CD8-positive, alpha-beta memory T cell (primary cell): ENCODE data around the gene SYTL2. TPM values are rescaled to one million over a fixed set of nuclear protein-coding genes. Genes with fewer than 3 reads are reported as not detected.

Experiments used
- CTCF ChIA-PET: fragments of 350-600 bp; sonication (Branson Sonifier 250); formaldehyde crosslinking; loops from one replicate; lab custom pipeline; 2021; ENCODE audit warnings: antibody characterized with exemption; lab: Charles Lee
- POLR2A ChIA-PET: fragments of 350-600 bp; sonication (Branson Sonifier 250); formaldehyde crosslinking; loops from one replicate; lab custom pipeline; 2021; ENCODE audit warnings: antibody characterized with exemption; lab: Charles Lee
- DNase-seq, 5 donors: peaks; one replicate each; pipeline versions ENCODE4 v3.0.0 to v3.0.0-alpha.2; 2020 to 2022; ENCODE audit warnings: mixed read lengths in 1 of 5
- H3K27ac ChIP-seq: one replicate; pipeline ENCODE4 v1.7.0; 2013; ENCODE audit warnings: low read depth, mild to moderate bottlenecking, low read length, moderate library complexity
- H3K27me3 ChIP-seq: 2 replicates; pipeline ENCODE4 v1.7.0; 2013; ENCODE audit warnings: low read length, mild to moderate bottlenecking; ENCODE audit not compliant: insufficient read depth, poor library complexity, severe bottlenecking
- H3K36me3 ChIP-seq: 2 replicates; pipeline ENCODE4 v1.7.0; 2013; ENCODE audit warnings: mild to moderate bottlenecking, low read length, moderate library complexity; ENCODE audit not compliant: insufficient read depth
- H3K4me1 ChIP-seq: 2 replicates; pipeline ENCODE4 v1.7.0; 2013; ENCODE audit warnings: mild to moderate bottlenecking, low read length, moderate library complexity; ENCODE audit not compliant: insufficient read depth
- H3K4me3 ChIP-seq: 2 replicates; pipeline ENCODE4 v1.7.0; 2013; ENCODE audit warnings: mild to moderate bottlenecking, low read length
- H3K9me3 ChIP-seq: 2 replicates; pipeline ENCODE4 v1.7.0; 2013; ENCODE audit warnings: mild to moderate bottlenecking, low read length
- H3K27ac Mint-ChIP-seq, 8 donors: one replicate each; pipeline ENCODE4 v1.8.0; 2020 to 2021; ENCODE audit warnings: mixed read lengths in 8 of 8, mild to moderate bottlenecking in 6 of 8, inconsistent platforms in 3 of 8, moderate library complexity in 3 of 8
- H3K27me3 Mint-ChIP-seq, 2 donors: one replicate each; pipeline ENCODE4 v1.8.0; 2020 to 2021; ENCODE audit warnings: mixed read lengths in 2 of 2, mild to moderate bottlenecking in 1 of 2, moderate library complexity in 1 of 2
- H3K36me3 Mint-ChIP-seq, 3 donors: one replicate each; pipeline ENCODE4 v1.8.0; 2020 to 2021; ENCODE audit warnings: mixed read lengths in 3 of 3, inconsistent platforms in 1 of 3, mild to moderate bottlenecking in 1 of 3
- H3K4me1 Mint-ChIP-seq, 3 donors: one replicate each; pipeline ENCODE4 v1.8.0; 2020 to 2021; ENCODE audit warnings: mixed read lengths in 3 of 3, inconsistent platforms in 1 of 3, mild to moderate bottlenecking in 1 of 3
- H3K4me3 Mint-ChIP-seq, 7 donors: one replicate each; pipeline ENCODE4 v1.8.0; 2020 to 2021; ENCODE audit warnings: mixed read lengths in 7 of 7, mild to moderate bottlenecking in 6 of 7, moderate library complexity in 4 of 7, inconsistent platforms in 2 of 7
- H3K9me3 Mint-ChIP-seq, 5 donors: one replicate each; pipeline ENCODE4 v1.8.0; 2020 to 2022; ENCODE audit warnings: mixed read lengths in 5 of 5, mild to moderate bottlenecking in 3 of 5, moderate library complexity in 2 of 5, inconsistent platforms in 1 of 5
- polyA plus RNA-seq: library from polyadenylated mRNA; unstranded; fragments of 300-500 nt; fragmentation: Illumina TruSeq; gene quantifications from one replicate; pipeline ENCODE4 v1.2.3, GENCODE V29; 2021
- total RNA-seq, 2 experiments: library from RNA; stranded (reverse); gene quantifications; one replicate each; pipeline ENCODE4 v1.2.3, GENCODE V29; 2021

The SYTL2 gene
- total and polyA plus RNA-seq, 3 experiments from 2014 or later, result 12.4 to 52.3 (median 13.2) TPM

DNA sequence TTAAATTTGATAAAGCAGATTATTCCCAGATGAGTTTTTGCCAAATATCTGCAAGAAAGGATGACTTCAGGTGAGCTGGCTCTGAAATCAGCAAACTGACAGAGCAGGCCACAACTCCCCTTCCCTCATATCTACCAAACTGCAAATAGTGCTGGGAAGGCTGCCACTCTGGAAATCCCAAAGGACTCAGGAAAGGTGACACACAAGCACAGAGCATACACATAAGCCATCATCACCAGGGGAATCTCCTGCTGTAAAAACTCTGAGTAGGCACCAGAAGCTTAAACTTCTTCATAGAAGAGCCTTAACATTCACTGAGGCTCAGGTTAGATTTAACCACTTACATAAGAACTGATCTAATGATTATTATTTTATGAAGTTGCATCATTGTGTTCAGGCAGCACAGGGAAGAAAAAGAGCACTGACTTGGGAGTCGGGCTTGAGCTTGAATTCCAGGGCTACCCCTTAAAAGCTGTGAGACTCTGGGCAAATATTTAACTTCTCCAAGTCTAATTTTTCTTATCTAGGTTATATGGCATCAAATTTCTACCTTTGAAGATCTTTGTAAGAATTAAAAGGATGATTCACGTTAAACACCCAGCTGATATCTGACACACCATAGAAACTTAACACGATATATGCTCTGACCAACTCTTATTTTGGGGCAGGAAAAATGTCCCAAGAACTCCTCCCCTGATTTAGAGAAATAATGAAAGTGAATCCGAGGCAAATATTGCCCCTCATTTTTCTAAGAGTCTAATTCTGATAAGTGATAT lies 15.0 kb downstream of the SYTL2 start:
- POLR2A ChIA-PET, result no interaction called here
- peaks cover 43 to 69% (median 66%) of the 10 kb centered on the region in 3 donors for H3K4me1 Mint-ChIP-seq

DNA sequence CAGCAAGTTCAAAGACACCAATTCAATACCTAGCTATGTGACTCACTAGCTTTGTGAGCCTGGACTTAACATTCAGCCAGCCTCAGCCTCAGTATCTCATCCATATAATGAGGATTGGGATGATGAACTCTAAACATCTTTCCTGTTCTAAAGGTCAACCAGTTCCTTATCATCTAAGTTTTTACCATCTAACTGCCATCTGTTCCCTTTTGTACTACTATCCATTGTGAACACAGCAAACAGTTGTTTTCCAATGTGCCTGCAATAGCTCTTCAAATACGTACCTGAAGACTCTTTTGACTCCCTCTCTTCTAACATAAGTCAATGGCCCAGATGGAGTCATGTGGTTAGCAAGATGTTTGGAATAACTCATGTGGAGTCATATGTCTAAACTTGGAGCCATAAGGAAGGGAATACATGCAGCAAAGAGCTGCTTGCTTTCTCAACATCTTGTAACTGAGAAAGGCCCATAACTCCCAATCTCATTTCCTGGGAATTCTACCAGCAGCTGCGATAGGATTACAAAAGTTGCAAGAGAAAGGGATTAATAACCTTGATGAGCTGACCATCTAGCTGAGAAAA lies 19.4 kb downstream of the SYTL2 start:
- CTCF ChIA-PET, result no interaction called here
- H3K27me3 Mint-ChIP-seq, result no peaks in the 10 kb centered on the region
- H3K4me3 Mint-ChIP-seq, result no peak overlapping the region
- H3K4me3 ChIP-seq, result no peak overlapping the region
- DNase-seq, result no peak
- no peaks in the 10 kb centered on the region for H3K9me3 ChIP-seq
- H3K9me3 Mint-ChIP-seq, result no peaks in the 10 kb centered on the region
- POLR2A ChIA-PET, result no interaction called here
- peak overlapping the region in 1 of 8 donors; percentile 13 for H3K27ac Mint-ChIP-seq
- H3K27me3 ChIP-seq, result no peaks in the 10 kb centered on the region
- peaks cover 0 to 5% (median 4%) of the 10 kb centered on the region in 3 donors for H3K36me3 Mint-ChIP-seq
- no peak overlapping the region for H3K27ac ChIP-seq
- peaks cover 30 to 58% (median 58%) of the 10 kb centered on the region in 3 donors for H3K4me1 Mint-ChIP-seq
- H3K4me1 ChIP-seq, result peaks cover 9% of the 10 kb centered on the region
- H3K36me3 ChIP-seq, result no peaks in the 10 kb centered on the region

More for the DNA sequence above, 15.0 kb downstream of the SYTL2 start:
- Mint-ChIP-seq H3K27me3 (no peaks in the 10 kb centered on the region), H3K4me3 (no peak overlapping the region), H3K36me3 (peaks cover 3 to 10% (median 5%) of the 10 kb centered on the region in 3 donors), H3K27ac (peak overlapping the region in 6 of 8 donors; percentile 17 to 88 (median 71)), H3K9me3 (no peaks in the 10 kb centered on the region)
- no peak overlapping the region for H3K4me3 ChIP-seq
- no peak for DNase-seq
- H3K4me1 ChIP-seq, result no peaks in the 10 kb centered on the region
- CTCF ChIA-PET, result interaction anchor here (0.7 to 1.1 kb wide), 3 partner anchors 14 to 59 kb away, joined by 3 read pairs; partner anchors contain the start of gene CCDC83
- H3K36me3 ChIP-seq, result no peaks in the 10 kb centered on the region
- H3K9me3 ChIP-seq, result no peaks in the 10 kb centered on the region
- H3K27ac ChIP-seq, result no peak overlapping the region
- no peaks in the 10 kb centered on the region for H3K27me3 ChIP-seq

DNA sequence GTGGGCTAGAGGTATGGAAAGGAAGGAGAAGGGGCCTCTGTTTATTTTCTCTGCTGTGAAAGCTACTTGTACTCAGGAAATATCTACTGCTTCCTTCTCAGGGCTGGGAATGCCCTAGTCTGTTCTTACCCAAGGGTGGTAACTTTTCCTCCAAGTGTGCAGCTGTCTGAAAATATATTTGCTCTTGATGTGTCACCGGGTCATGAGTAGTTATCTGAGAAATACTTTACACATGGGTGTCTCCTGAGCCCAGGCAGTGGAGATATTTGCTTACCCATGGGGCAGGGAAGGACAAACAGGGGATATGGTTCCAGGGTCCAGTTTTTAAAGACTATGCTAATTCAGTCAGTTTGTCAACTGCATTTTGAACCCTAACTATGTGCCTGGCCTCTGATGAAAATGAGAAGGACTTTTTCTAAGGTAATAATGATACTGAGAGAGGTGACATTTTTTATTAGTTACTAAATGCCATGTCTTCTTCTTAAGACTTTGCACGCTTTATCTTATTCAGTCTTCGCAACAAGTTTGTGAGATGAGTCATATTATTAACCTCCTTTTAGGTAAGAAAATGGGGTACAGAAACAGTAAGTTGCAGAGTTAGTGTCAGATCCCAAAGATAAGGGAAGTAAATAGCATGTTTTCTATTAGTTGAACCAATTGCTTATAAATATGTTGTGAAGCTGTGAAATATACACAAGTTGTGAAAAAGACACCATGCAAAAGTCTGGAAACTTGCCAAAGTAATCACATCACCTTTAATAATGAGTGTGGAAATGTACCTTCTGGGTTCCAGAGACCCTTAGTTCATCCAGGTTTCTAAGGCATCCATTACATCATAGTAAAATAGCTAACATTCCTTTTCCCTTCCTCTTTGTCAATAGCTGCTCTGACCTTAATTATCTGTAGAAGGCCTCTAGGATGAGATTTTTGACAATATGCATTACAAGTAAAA lies 22.9 kb downstream of the SYTL2 start:
- Mint-ChIP-seq H3K4me3 (peak overlapping the region in 3 of 7 donors; percentile 19 to 37 (median 36)), H3K9me3 (peaks cover 0 to under 1% (median 0%) of the 10 kb centered on the region in 5 donors), H3K27ac (peak overlapping the region in 6 of 8 donors; percentile 3 to 85 (median 78)), H3K36me3 (peaks cover 0 to 5% (median 1%) of the 10 kb centered on the region in 3 donors), H3K27me3 (no peaks in the 10 kb centered on the region), H3K4me1 (peaks cover 44 to 68% (median 64%) of the 10 kb centered on the region in 3 donors)
- Histone ChIP-seq H3K27me3 (no peaks in the 10 kb centered on the region), H3K4me1 (peaks cover 9% of the 10 kb centered on the region), H3K36me3 (no peaks in the 10 kb centered on the region), H3K9me3 (no peaks in the 10 kb centered on the region), H3K4me3 (no peak overlapping the region), H3K27ac (no peak overlapping the region)
- ChIA-PET POLR2A (no interaction called here), CTCF (interaction anchor here (0.7 to 1.4 kb wide), 2 partner anchors 20 to 452 kb away, joined by 3 read pairs; no protein-coding TSS in a partner anchor)
- DNase-seq, result no peak

DNA sequence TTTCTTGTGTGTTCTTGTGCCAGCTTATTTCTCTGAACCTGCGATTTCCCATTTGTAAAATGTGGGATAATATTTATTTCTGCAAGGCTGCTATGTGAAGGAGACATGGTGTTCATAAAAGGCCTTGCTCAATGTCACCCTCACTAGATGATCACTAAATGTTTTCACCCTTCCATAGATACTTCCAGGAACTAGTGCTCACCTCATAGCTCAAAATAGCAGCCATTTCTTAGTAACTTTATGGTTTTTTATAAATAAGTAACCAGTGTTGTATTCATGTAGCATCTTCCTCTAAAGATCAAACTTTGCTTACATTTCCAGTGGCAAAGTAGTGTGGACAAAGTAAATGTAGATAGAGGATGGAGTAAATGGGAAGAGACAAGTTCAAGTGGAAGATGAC lies 23.8 kb downstream of the SYTL2 start:
- peak overlapping the region in 4 of 8 donors; percentile 33 to 59 (median 37) for H3K27ac Mint-ChIP-seq
- POLR2A ChIA-PET, result no interaction called here
- Histone ChIP-seq H3K4me1 (peaks cover 9% of the 10 kb centered on the region), H3K9me3 (no peaks in the 10 kb centered on the region), H3K27me3 (no peaks in the 10 kb centered on the region), H3K27ac (no peak overlapping the region), H3K4me3 (no peak overlapping the region), H3K36me3 (no peaks in the 10 kb centered on the region)
- peaks cover 1 to 7% (median 6%) of the 10 kb centered on the region in 5 donors for H3K9me3 Mint-ChIP-seq
- H3K36me3 Mint-ChIP-seq, result peaks cover 6 to 10% (median 6%) of the 10 kb centered on the region in 3 donors
- CTCF ChIA-PET, result no interaction called here
- H3K27me3 Mint-ChIP-seq, result no peaks in the 10 kb centered on the region
- DNase-seq, result no peak
- peaks cover 49 to 73% (median 70%) of the 10 kb centered on the region in 3 donors for H3K4me1 Mint-ChIP-seq
- H3K4me3 Mint-ChIP-seq, result no peak overlapping the region

DNA sequence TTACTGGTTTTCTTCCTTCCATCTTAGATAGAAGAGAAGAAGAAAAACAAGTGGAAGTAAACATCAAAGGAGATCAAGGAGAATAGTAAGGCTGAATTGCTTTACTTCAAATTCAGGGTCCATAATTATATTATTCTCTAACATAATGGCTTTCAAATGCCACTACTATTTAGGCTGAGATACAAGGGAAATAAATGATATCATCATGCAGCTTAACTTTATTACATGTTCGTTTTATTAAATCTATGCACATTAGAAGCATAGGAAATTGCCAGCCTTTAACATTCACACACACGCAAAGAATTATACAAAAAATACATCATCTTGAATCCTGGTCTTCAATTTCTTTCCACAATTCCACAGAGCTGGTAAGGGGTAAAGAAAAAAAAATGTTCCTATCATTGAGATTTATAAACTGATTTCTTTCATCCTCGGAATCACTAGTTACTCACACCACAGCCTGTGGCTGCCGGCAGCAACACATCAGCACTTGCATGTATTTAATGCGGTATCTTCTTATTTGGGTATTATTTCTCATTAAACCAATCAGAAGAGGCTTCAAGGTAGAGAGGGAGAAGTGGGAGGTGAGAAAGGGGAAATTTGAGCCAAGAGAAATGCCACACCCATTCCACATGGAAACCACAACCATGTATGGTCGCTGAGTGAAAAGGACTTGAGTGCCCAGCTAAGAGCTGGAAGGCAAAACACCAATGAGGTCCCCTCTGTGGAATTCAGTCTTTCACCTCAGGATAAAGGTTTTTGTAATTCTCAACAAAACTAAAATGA lies 26.3 kb downstream of the SYTL2 start:
- no peak for DNase-seq
- no peaks in the 10 kb centered on the region for H3K36me3 ChIP-seq
- Mint-ChIP-seq H3K27ac (peak overlapping the region in 4 of 8 donors; percentile 53 to 71 (median 60)), H3K9me3 (peaks cover 1 to 7% (median 6%) of the 10 kb centered on the region in 5 donors), H3K4me1 (peaks cover 61 to 78% (median 78%) of the 10 kb centered on the region in 3 donors), H3K36me3 (peaks cover 6 to 7% (median 6%) of the 10 kb centered on the region in 3 donors), H3K27me3 (no peaks in the 10 kb centered on the region), H3K4me3 (peak overlapping the region in 1 of 7 donors; percentile 17)
- POLR2A ChIA-PET, result no interaction called here
- H3K4me3 ChIP-seq, result no peak overlapping the region
- CTCF ChIA-PET, result interaction anchor here (0.9 to 2.0 kb wide), 2 partner anchors 9 to 41 kb away, joined by 3 to 6 read pairs; no protein-coding TSS in a partner anchor
- H3K4me1 ChIP-seq, result peaks cover 17% of the 10 kb centered on the region
- H3K27ac ChIP-seq, result no peak overlapping the region
- no peaks in the 10 kb centered on the region for H3K9me3 ChIP-seq
- no peaks in the 10 kb centered on the region for H3K27me3 ChIP-seq

DNA sequence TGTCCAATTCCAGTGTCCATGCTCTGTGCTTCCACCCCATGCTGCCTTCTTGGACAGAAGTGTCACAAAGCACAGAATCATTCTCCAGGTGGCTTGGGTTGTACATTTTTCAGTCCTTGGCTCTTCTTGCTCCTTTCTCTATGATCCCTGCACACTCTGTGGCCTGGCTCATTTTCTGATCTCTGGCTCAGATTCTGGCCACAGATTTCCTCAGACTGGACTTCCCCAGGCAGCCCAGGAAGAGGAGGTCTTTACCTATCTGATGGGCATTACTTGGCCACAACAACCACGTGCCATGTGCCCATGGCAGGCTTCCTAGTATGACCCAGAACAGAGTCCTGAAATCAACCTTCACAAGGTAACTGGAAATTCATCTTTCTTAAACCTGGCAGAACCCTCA lies 27.2 kb downstream of the SYTL2 start:
- no peak for DNase-seq
- Histone ChIP-seq H3K27ac (no peak overlapping the region), H3K4me1 (peaks cover 17% of the 10 kb centered on the region), H3K27me3 (no peaks in the 10 kb centered on the region), H3K36me3 (no peaks in the 10 kb centered on the region), H3K4me3 (no peak overlapping the region), H3K9me3 (no peaks in the 10 kb centered on the region)
- ChIA-PET POLR2A (no interaction called here), CTCF (no interaction called here)
- H3K4me1 Mint-ChIP-seq, result peaks cover 64 to 76% (median 75%) of the 10 kb centered on the region in 3 donors
- H3K4me3 Mint-ChIP-seq, result no peak overlapping the region
- peak overlapping the region in 6 of 8 donors; percentile 10 to 75 (median 60) for H3K27ac Mint-ChIP-seq
- H3K36me3 Mint-ChIP-seq, result peaks cover 6 to 7% (median 6%) of the 10 kb centered on the region in 3 donors
- H3K9me3 Mint-ChIP-seq, result peaks cover 1 to 7% (median 6%) of the 10 kb centered on the region in 5 donors
- H3K27me3 Mint-ChIP-seq, result no peaks in the 10 kb centered on the region
